ENCODE results near the gene DNM1L. TPM values are rescaled to one million over a fixed set of nuclear protein-coding genes. Genes with fewer than 3 reads are reported as not detected.

DNM1L gene
- total RNA-seq, 1 experiment from 2014 or later, result 112 TPM

DNA sequence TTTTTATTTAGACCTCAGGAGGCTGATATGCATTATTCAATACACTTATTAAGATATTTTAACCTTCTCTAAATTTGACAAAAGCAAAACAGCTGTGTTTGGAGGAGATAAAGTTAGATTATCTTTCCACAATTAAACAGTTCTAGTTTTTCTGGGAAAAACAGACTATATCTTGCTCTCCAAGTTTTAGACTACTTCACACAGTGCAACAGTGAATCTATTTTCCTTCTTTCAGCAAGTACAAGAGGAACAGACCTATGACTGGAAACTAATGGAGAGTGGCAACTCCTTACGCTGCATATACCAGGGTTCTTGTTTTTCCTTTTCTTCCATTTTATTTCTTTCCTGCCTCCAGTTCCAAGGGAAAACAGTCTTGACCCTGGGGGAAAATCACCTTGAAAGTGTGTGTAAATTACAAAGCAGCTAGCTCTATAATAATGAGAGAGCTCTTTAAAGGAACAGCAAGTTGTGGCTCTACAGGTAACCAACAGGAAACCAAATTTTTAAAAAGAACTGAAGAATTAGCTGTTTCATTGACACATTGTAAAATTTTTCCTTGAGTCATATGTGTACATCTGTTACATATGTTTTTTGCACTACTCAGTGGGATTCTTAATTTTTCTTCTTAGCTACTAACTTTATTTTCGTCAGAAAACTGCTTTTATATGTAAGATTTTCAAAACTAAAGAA is 27.4 kb downstream of the DNM1L start:
- no peaks in the 10 kb centered on the region for H3K4me1 ChIP-seq (replicated peaks; ENCODE audit: insufficient read depth)
- CTCF ChIA-PET, result interaction anchor here (0.7 kb wide), 1 partner anchor 250 kb away, joined by 3 read pairs; no protein-coding TSS in a partner anchor
- no TSS peak for BruUV-seq (replicated peaks)

DNA sequence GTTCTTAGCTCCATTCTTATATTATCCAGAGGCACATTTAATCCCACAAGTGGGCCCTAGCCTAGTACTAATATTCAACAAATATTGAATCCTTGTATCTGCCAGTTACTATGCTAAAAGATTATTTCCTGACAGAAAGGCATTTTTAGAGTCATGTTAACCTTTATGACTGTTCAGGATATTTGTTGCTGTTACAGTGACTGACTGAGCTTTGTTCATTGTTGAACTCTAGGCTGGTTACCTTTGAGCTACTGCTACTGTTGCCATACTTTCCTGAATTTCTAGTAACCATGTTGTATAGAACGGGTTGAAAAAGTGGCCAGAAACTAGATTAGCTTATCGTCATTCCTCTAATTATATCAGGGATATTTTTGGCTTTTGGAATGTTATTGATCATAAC is 29.8 kb downstream of the DNM1L start:
- TF ChIP-seq EZH2 (IDR thresholded peaks at IDR 0.05; ENCODE audit: low read depth), result no peak
- no peak overlapping the region for H3K27ac ChIP-seq
- ChIA-PET POLR2A (ENCODE audit: unreplicated experiment) (no interaction called here), CTCF (no interaction called here)
- BruUV-seq (replicated peaks), result no TSS peak
- no peak overlapping the region for H3K4me2 ChIP-seq
- H3K79me2 ChIP-seq (ENCODE audit: low read depth), result no peaks in the 10 kb centered on the region
- intact Hi-C loops (cut with micrococcal nuclease; ENCODE audit: unreplicated experiment), result no loop called here
- no peaks in the 10 kb centered on the region for H3K27me3 ChIP-seq (ENCODE audit: insufficient read depth, low read depth)
- H3K4me1 ChIP-seq (replicated peaks; ENCODE audit: insufficient read depth), result no peaks in the 10 kb centered on the region
- peaks cover 11% of the 10 kb centered on the region for H3K36me3 ChIP-seq (ENCODE audit: low read depth)
- no peaks in the 10 kb centered on the region for H3K9me3 ChIP-seq (ENCODE audit: insufficient read depth, low read depth)
- no peaks in the 10 kb centered on the region for H3K9me2 ChIP-seq (ENCODE audit: insufficient read depth)
- peaks cover 7% of the 10 kb centered on the region; the same call in 1 of the 2 replicates for H3F3A ChIP-seq (ENCODE audit: insufficient read depth, low read depth)
- no peak for DNase-seq
- no peak overlapping the region for H2AFZ ChIP-seq
- H4K20me1 ChIP-seq (ENCODE audit: insufficient read depth), result no peaks in the 10 kb centered on the region
- H3K4me3 ChIP-seq, result no peak overlapping the region

More for the DNA sequence above, 27.4 kb downstream of the DNM1L start:
- no peaks in the 10 kb centered on the region for H3K27me3 ChIP-seq (ENCODE audit: insufficient read depth, low read depth)
- POLR2A ChIA-PET (ENCODE audit: unreplicated experiment), result interaction anchor here (0.6 to 0.7 kb wide), 2 partner anchors 30 to 101 kb away, joined by 4 to 5 read pairs; no protein-coding TSS in a partner anchor
- no peaks in the 10 kb centered on the region for H3K79me2 ChIP-seq (ENCODE audit: low read depth)
- no peak overlapping the region for H2AFZ ChIP-seq
- no peaks in the 10 kb centered on the region for H3K9me2 ChIP-seq (ENCODE audit: insufficient read depth)
- DNase-seq, result no peak
- H3K4me2 ChIP-seq, result no peak overlapping the region
- intact Hi-C loops (cut with micrococcal nuclease; ENCODE audit: unreplicated experiment), result no loop called here
- no peaks in the 10 kb centered on the region for H3K9me3 ChIP-seq (ENCODE audit: insufficient read depth, low read depth)
- no peaks in the 10 kb centered on the region for H4K20me1 ChIP-seq (ENCODE audit: insufficient read depth)
- peaks cover 7% of the 10 kb centered on the region for H3K36me3 ChIP-seq (ENCODE audit: low read depth)
- peaks cover 7% of the 10 kb centered on the region; the same call in 1 of the 2 replicates for H3F3A ChIP-seq (ENCODE audit: insufficient read depth, low read depth)
- TF ChIP-seq, protein P1, sequence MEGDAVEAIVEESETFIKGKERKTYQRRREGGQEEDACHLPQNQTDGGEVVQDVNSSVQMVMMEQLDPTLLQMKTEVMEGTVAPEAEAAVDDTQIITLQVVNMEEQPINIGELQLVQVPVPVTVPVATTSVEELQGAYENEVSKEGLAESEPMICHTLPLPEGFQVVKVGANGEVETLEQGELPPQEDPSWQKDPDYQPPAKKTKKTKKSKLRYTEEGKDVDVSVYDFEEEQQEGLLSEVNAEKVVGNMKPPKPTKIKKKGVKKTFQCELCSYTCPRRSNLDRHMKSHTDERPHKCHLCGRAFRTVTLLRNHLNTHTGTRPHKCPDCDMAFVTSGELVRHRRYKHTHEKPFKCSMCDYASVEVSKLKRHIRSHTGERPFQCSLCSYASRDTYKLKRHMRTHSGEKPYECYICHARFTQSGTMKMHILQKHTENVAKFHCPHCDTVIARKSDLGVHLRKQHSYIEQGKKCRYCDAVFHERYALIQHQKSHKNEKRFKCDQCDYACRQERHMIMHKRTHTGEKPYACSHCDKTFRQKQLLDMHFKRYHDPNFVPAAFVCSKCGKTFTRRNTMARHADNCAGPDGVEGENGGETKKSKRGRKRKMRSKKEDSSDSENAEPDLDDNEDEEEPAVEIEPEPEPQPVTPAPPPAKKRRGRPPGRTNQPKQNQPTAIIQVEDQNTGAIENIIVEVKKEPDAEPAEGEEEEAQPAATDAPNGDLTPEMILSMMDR (conservative IDR thresholded peaks at IDR 0.05), result no peak
- no peak for TF ChIP-seq EZH2 (IDR thresholded peaks at IDR 0.05; ENCODE audit: low read depth)
- no peak overlapping the region for H3K4me3 ChIP-seq
- no peak overlapping the region for H3K27ac ChIP-seq

DNA sequence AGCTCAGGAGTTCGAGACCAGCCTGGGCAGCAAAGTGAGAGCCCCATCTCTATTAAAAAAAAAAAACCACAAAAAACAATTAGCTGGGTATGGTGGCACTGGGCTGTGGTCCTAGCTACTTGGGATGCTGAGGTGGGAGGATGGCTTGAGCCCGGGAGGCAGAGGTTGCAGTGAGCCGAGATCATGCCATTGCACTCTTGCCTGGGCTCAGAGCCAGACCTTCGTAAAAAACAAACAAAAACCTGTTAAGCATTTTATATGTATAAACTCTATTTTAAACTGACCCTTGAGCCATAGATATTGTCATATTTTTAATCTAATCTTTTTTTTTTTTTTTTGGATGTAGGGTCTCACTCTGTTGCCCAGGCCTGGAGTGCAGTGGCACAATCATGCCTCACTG is 35.7 kb downstream of the DNM1L start:
- no peak for TF ChIP-seq EZH2 (IDR thresholded peaks at IDR 0.05; ENCODE audit: low read depth)
- TF ChIP-seq, protein P1 (conservative IDR thresholded peaks at IDR 0.05), result no peak
- CTCF ChIA-PET, result no interaction called here
- H3K27ac ChIP-seq, result no peak overlapping the region
- no peaks in the 10 kb centered on the region for H3K79me2 ChIP-seq (ENCODE audit: low read depth)
- no peak overlapping the region for H2AFZ ChIP-seq
- H3K4me1 ChIP-seq (replicated peaks; ENCODE audit: insufficient read depth), result no peaks in the 10 kb centered on the region
- 0 out of 2 replicates have a peak, but pooled peaks cover 4% of the 10 kb centered on the region for H3F3A ChIP-seq (ENCODE audit: insufficient read depth, low read depth)
- no peak overlapping the region for H3K4me3 ChIP-seq
- H3K27me3 ChIP-seq (ENCODE audit: insufficient read depth, low read depth), result no peaks in the 10 kb centered on the region
- intact Hi-C loops (cut with micrococcal nuclease; ENCODE audit: unreplicated experiment), result no loop called here
- H3K9me3 ChIP-seq (ENCODE audit: insufficient read depth, low read depth), result no peaks in the 10 kb centered on the region
- no TSS peak for BruUV-seq (replicated peaks)
- H3K36me3 ChIP-seq (ENCODE audit: low read depth), result peaks cover 8% of the 10 kb centered on the region; the same call in 1 of the 2 replicates
- H3K9me2 ChIP-seq (ENCODE audit: insufficient read depth), result no peaks in the 10 kb centered on the region
- H4K20me1 ChIP-seq (ENCODE audit: insufficient read depth), result no peaks in the 10 kb centered on the region
- POLR2A ChIA-PET (ENCODE audit: unreplicated experiment), result no interaction called here
- DNase-seq, result no peak
- H3K4me2 ChIP-seq, result no peak overlapping the region

All from PC-9 (cell line).